CD14-positive monocyte (primary cell): ENCODE data around the gene C2CD2. TPM values are rescaled to one million over a fixed set of nuclear protein-coding genes. Genes with fewer than 3 reads are reported as not detected.

Source experiments
- DNase-seq, 3 donors: peaks; one replicate each; pipeline ENCODE4 v3.0.0-alpha.2; 2011 to 2022
- H2AFZ ChIP-seq: 2 replicates; pipeline ENCODE4 v1.6.0; 2012; ENCODE audit warnings: mild to moderate bottlenecking, low read depth, low read length, inconsistent platforms; ENCODE audit not compliant: insufficient read depth, poor library complexity, severe bottlenecking
- H3K27ac ChIP-seq, 2 donors: 1 replicate in 1 of 2; 2 replicates in 1 of 2; pipeline ENCODE4 v1.5.1; 2012 to 2013; ENCODE audit warnings: low read length in 2 of 2, control low read depth in 1 of 2, inconsistent platforms in 1 of 2, low read depth in 1 of 2, mild to moderate bottlenecking in 1 of 2
- H3K27me3 ChIP-seq, 2 donors: one replicate each; pipeline versions ENCODE4 v1.6.0 to v1.6.1; 2011 to 2013; ENCODE audit warnings: low read length in 2 of 2; ENCODE audit not compliant: control insufficient read depth in 2 of 2, insufficient read depth in 2 of 2
- H3K36me3 ChIP-seq, 2 donors: replicated peaks in 1 of 2; 1 replicate in 1 of 2; 2 replicates in 1 of 2; pipeline versions ENCODE4 v1.5.1 to v1.6.1; 2012 to 2013; ENCODE audit warnings: low read length in 2 of 2, control low read depth in 1 of 2, inconsistent platforms in 1 of 2, mild to moderate bottlenecking in 1 of 2; ENCODE audit not compliant: insufficient read depth in 2 of 2, control insufficient read depth in 1 of 2
- H3K4me1 ChIP-seq, 2 donors: 1 replicate in 1 of 2; 2 replicates in 1 of 2; pipeline versions ENCODE4 v1.5.1 to v1.6.1; 2012 to 2013; ENCODE audit warnings: low read length in 2 of 2, control low read depth in 1 of 2, inconsistent platforms in 1 of 2, mild to moderate bottlenecking in 1 of 2, moderate library complexity in 1 of 2; ENCODE audit not compliant: insufficient read depth in 2 of 2, control insufficient read depth in 1 of 2
- H3K4me2 ChIP-seq: replicated peaks from 2 replicates; pipeline ENCODE3; 2012; ENCODE audit warnings: low read length, moderate library complexity, mild to moderate bottlenecking; ENCODE audit not compliant: poor library complexity, severe bottlenecking; ENCODE audit errors: extremely low read depth
- H3K4me3 ChIP-seq, 3 experiments: fragments of 200-600 bp in 1 of 3; sonication (generic) in 1 of 3; replicated peaks in 1 of 3; 1 replicate in 2 of 3; 2 replicates in 1 of 3; pipeline ENCODE4 v1.5.1; 2011 to 2013; ENCODE audit warnings: low read length in 3 of 3, mild to moderate bottlenecking in 3 of 3, control low read depth in 2 of 3, low read depth in 2 of 3, inconsistent platforms in 1 of 3, moderate library complexity in 1 of 3
- H3K79me2 ChIP-seq: 2 replicates; pipeline ENCODE4 v1.6.0; 2012; ENCODE audit warnings: mild to moderate bottlenecking, control low read depth, inconsistent platforms, low read length, moderate library complexity; ENCODE audit not compliant: insufficient read depth
- H3K9ac ChIP-seq: 2 replicates; pipeline ENCODE4 v1.6.0; 2017; ENCODE audit warnings: low read length, mild to moderate bottlenecking; ENCODE audit not compliant: insufficient read depth, poor library complexity, severe bottlenecking
- H3K9me3 ChIP-seq, 2 donors: replicated peaks in 1 of 2; 1 replicate in 1 of 2; 2 replicates in 1 of 2; pipeline versions ENCODE4 v1.5.1 to v1.6.1; 2012 to 2013; ENCODE audit warnings: low read length in 2 of 2, control low read depth in 1 of 2; ENCODE audit not compliant: control insufficient read depth in 1 of 2, insufficient read depth in 1 of 2
- H4K20me1 ChIP-seq: 2 replicates; pipeline ENCODE4 v1.6.0; 2012; ENCODE audit warnings: mild to moderate bottlenecking, low read length, control low read depth, moderate library complexity; ENCODE audit not compliant: insufficient read depth
- H3K27ac Mint-ChIP-seq, 7 donors: one replicate each; pipeline ENCODE4 v1.8.0; 2020; ENCODE audit warnings: mild to moderate bottlenecking in 7 of 7, mixed read lengths in 7 of 7, moderate library complexity in 6 of 7, inconsistent platforms in 2 of 7
- H3K27me3 Mint-ChIP-seq, 3 donors: one replicate each; pipeline ENCODE4 v1.8.0; 2021 to 2022; ENCODE audit warnings: low read depth in 3 of 3, mild to moderate bottlenecking in 3 of 3, mixed read lengths in 3 of 3, moderate library complexity in 3 of 3, inconsistent platforms in 1 of 3
- H3K36me3 Mint-ChIP-seq, 2 donors: one replicate each; pipeline ENCODE4 v1.8.0; 2020; ENCODE audit warnings: mixed read lengths in 2 of 2, inconsistent platforms in 1 of 2, mild to moderate bottlenecking in 1 of 2
- H3K4me1 Mint-ChIP-seq: one replicate; pipeline ENCODE4 v1.8.0; 2020; ENCODE audit warnings: mild to moderate bottlenecking, mixed read lengths
- H3K4me3 Mint-ChIP-seq, 2 donors: one replicate each; pipeline ENCODE4 v1.8.0; 2020; ENCODE audit warnings: mild to moderate bottlenecking in 2 of 2, mixed read lengths in 2 of 2, moderate library complexity in 1 of 2
- H3K9me3 Mint-ChIP-seq, 7 donors: one replicate each; pipeline ENCODE4 v1.8.0; 2020 to 2022; ENCODE audit warnings: mixed read lengths in 7 of 7, mild to moderate bottlenecking in 6 of 7, moderate library complexity in 6 of 7, inconsistent platforms in 2 of 7
- CTCF ChIP-seq: fragments of 200-600 bp; IDR thresholded peaks from one replicate; pipeline ENCODE4 v1.8.0; 2022; ENCODE audit warnings: antibody characterized with exemption, mild to moderate bottlenecking
- WGBS: methylation state at CpG from one replicate; pipeline ENCODE4 v1.1.5; 2013; ENCODE audit warnings: missing lambda C conversion rate; ENCODE audit not compliant: insufficient coverage; 5-methylcytosine and 5-hydroxymethylcytosine counted together
- intact Hi-C, 2 donors: fragments of 100-400 bp; cut with micrococcal nuclease; formaldehyde crosslinking; loops; one replicate each; pipeline versions ENCODE4 v1.15.0 to v1.15.1; 2023
- polyA plus RNA-seq, 3 donors: library from polyadenylated mRNA; depleted of rRNA in 1 of 3; unstranded in 2 of 3; stranded (reverse) in 1 of 3; fragments of 300-500 nt in 2 of 3; fragments of >200 nt in 1 of 3; fragmentation: Illumina TruSeq in 2 of 3; gene quantifications; 1 replicate in 2 of 3; 2 replicates in 1 of 3; pipeline ENCODE4 v1.2.3, GENCODE V29; 2012 to 2021

C2CD2 gene
- polyA plus RNA-seq, 3 donors, result 1.4 to 17.0 (median 3.8) TPM

- WGBS, result 100% methylated on average over 5 of the region's 14 CpGs
- Histone ChIP-seq H3K9me3 (no peaks in the 10 kb centered on the region), H3K4me1 (no peaks in the 10 kb centered on the region), H3K79me2 (no peaks in the 10 kb centered on the region), H4K20me1 (peaks cover 64% of the 10 kb centered on the region), H3K4me3 (no peak overlapping the region), H2AFZ (no peak overlapping the region), H3K4me2 (no peak overlapping the region), H3K27ac (no peak overlapping the region), H3K36me3 (peaks cover 9 to 42% of the 10 kb centered on the region in 2 donors), H3K9ac (no peak overlapping the region), H3K27me3 (no peaks in the 10 kb centered on the region)
- Mint-ChIP-seq H3K4me3 (no peak overlapping the region), H3K27ac (no peak overlapping the region), H3K36me3 (peaks cover 39 to 43% of the 10 kb centered on the region in 2 donors), H3K4me1 (peaks cover 10% of the 10 kb centered on the region), H3K9me3 (no peaks in the 10 kb centered on the region), H3K27me3 (peaks cover 0 to 2% (median 2%) of the 10 kb centered on the region in 3 donors)
- TF ChIP-seq CTCF, result no peak
- intact Hi-C loops, result loop anchor here in 1 of 2 donors (10.0 kb wide), 1 partner anchor 68 kb away; no protein-coding TSS in a partner anchor
- DNase-seq, result no peak
Measured at GRCh38 chr21:42002421-42002958, 48.7 kb upstream of the C2CD2 start.

- H3K79me2 ChIP-seq, result no peaks in the 10 kb centered on the region
- no peak overlapping the region for H2AFZ ChIP-seq
- H3K36me3 ChIP-seq, result peaks cover 9 to 45% of the 10 kb centered on the region in 2 donors
- Mint-ChIP-seq H3K4me3 (no peak overlapping the region), H3K9me3 (peaks cover 0 to under 1% (median 0%) of the 10 kb centered on the region in 7 donors), H3K4me1 (peaks cover 7% of the 10 kb centered on the region), H3K27ac (no peak overlapping the region), H3K36me3 (peaks cover 37 to 46% of the 10 kb centered on the region in 2 donors), H3K27me3 (peaks cover 0 to 2% (median 2%) of the 10 kb centered on the region in 3 donors)
- no peak overlapping the region for H3K4me2 ChIP-seq
- TF ChIP-seq CTCF, result no peak
- no peak overlapping the region for H3K27ac ChIP-seq
- H3K27me3 ChIP-seq, result no peaks in the 10 kb centered on the region
- H3K4me1 ChIP-seq, result no peaks in the 10 kb centered on the region
- peaks cover 60% of the 10 kb centered on the region for H4K20me1 ChIP-seq
- WGBS, result 100% methylated on average over 1 of the region's 2 CpGs
- no peak for DNase-seq
- intact Hi-C loops, result loop anchor here in 1 of 2 donors (10.0 kb wide), 1 partner anchor 67 kb away; no protein-coding TSS in a partner anchor
- H3K4me3 ChIP-seq, result no peak overlapping the region
- no peak overlapping the region for H3K9ac ChIP-seq
- peaks cover 0 to under 1% of the 10 kb centered on the region in 2 donors for H3K9me3 ChIP-seq
Measured at GRCh38 chr21:42001781-42002180, 48.0 kb upstream of the C2CD2 start.
